Liver (tissue), 9 donors: ENCODE measurements around the gene PYY. TPM values are rescaled to one million over a fixed set of nuclear protein-coding genes. Genes with fewer than 3 reads are reported as not detected.

Source experiments
- DNase-seq: peaks from one replicate; pipeline ENCODE4 v3.0.0-alpha.2; 2017; ENCODE audit warnings: low spot score
- H3K27ac ChIP-seq, 2 donors: one replicate each; pipeline ENCODE4 v1.7.0; 2013; ENCODE audit warnings: inconsistent platforms in 2 of 2, low read length in 2 of 2, control low read depth in 1 of 2, low read depth in 1 of 2, mild to moderate bottlenecking in 1 of 2
- H3K27me3 ChIP-seq, 4 donors: one replicate each; pipeline versions ENCODE4 v1.6.1 to v1.7.0; 2013; ENCODE audit warnings: low read length in 3 of 4, inconsistent platforms in 1 of 4, mild to moderate bottlenecking in 1 of 4, moderate library complexity in 1 of 4; ENCODE audit not compliant: control insufficient read depth in 4 of 4, insufficient read depth in 4 of 4
- H3K36me3 ChIP-seq, 4 donors: one replicate each; pipeline versions ENCODE4 v1.6.1 to v1.7.0; 2013; ENCODE audit warnings: low read length in 3 of 4, mild to moderate bottlenecking in 3 of 4, low read depth in 1 of 4, moderate library complexity in 1 of 4; ENCODE audit not compliant: control insufficient read depth in 4 of 4, insufficient read depth in 3 of 4
- H3K4me1 ChIP-seq, 4 donors: one replicate each; pipeline versions ENCODE4 v1.6.1 to v1.7.0; 2013; ENCODE audit warnings: low read length in 3 of 4, mild to moderate bottlenecking in 3 of 4, moderate library complexity in 1 of 4; ENCODE audit not compliant: control insufficient read depth in 4 of 4, insufficient read depth in 4 of 4
- H3K4me3 ChIP-seq, 3 donors: one replicate each; pipeline versions ENCODE4 v1.6.1 to v1.7.0; 2013; ENCODE audit warnings: low read length in 3 of 3, control low read depth in 1 of 3, low read depth in 1 of 3, mild to moderate bottlenecking in 1 of 3
- H3K9ac ChIP-seq, 2 donors: one replicate each; pipeline ENCODE4 v1.7.0; 2013; ENCODE audit warnings: low read length in 2 of 2, mild to moderate bottlenecking in 2 of 2, moderate library complexity in 2 of 2, control low read depth in 1 of 2, low read depth in 1 of 2
- H3K9me3 ChIP-seq, 4 donors: one replicate each; pipeline versions ENCODE4 v1.6.1 to v1.7.0; 2013; ENCODE audit warnings: low read length in 3 of 4; ENCODE audit not compliant: control insufficient read depth in 4 of 4
- EGR1 ChIP-seq, 2 donors: IDR thresholded peaks; 2 replicates each; pipeline ENCODE4 v1.6.1; 2016 to 2018; ENCODE audit warnings: antibody characterized with exemption in 2 of 2, low read depth in 2 of 2
- FOXA1 ChIP-seq: IDR thresholded peaks from 2 replicates; pipeline ENCODE4 v1.6.1; 2016; ENCODE audit warnings: antibody characterized with exemption
- FOXA2 ChIP-seq: IDR thresholded peaks from 2 replicates; pipeline ENCODE4 v1.6.1; 2016; ENCODE audit warnings: antibody characterized with exemption
- GABPA ChIP-seq, 2 donors: IDR thresholded peaks in 1 of 2; conservative IDR thresholded peaks in 1 of 2; 2 replicates each; pipeline ENCODE4 v1.6.1; 2016; ENCODE audit warnings: antibody characterized with exemption in 2 of 2, mild to moderate bottlenecking in 1 of 2, moderate library complexity in 1 of 2
- HNF4A ChIP-seq, 2 donors: conservative IDR thresholded peaks; 2 replicates each; pipeline ENCODE4 v1.6.1; 2016; ENCODE audit warnings: antibody characterized with exemption in 2 of 2, mild to moderate bottlenecking in 2 of 2
- HNF4G ChIP-seq: IDR thresholded peaks from 2 replicates; pipeline ENCODE4 v1.6.1; 2016; ENCODE audit warnings: antibody characterized with exemption
- JUND ChIP-seq, 2 donors: IDR thresholded peaks; 2 replicates each; pipeline ENCODE4 v1.6.1; 2016; ENCODE audit warnings: antibody characterized with exemption in 2 of 2
- NR2F2 ChIP-seq: IDR thresholded peaks from 2 replicates; pipeline ENCODE4 v1.6.1; 2016; ENCODE audit warnings: antibody characterized with exemption
- RAD21 ChIP-seq, 2 donors: IDR thresholded peaks; 2 replicates each; pipeline ENCODE4 v1.6.1; 2016; ENCODE audit warnings: antibody characterized with exemption in 2 of 2, mild to moderate bottlenecking in 2 of 2
- RXRA ChIP-seq, 2 donors: IDR thresholded peaks; 2 replicates each; pipeline ENCODE4 v1.6.1; 2017 to 2018; ENCODE audit warnings: antibody characterized with exemption in 2 of 2, mild to moderate bottlenecking in 1 of 2
- SP1 ChIP-seq: IDR thresholded peaks from 2 replicates; pipeline ENCODE4 v1.6.1; 2018; ENCODE audit warnings: antibody characterized with exemption, mild to moderate bottlenecking
- TAF1 ChIP-seq: conservative IDR thresholded peaks from 2 replicates; pipeline ENCODE4 v1.6.1; 2016; ENCODE audit warnings: antibody characterized with exemption, mild to moderate bottlenecking
- YY1 ChIP-seq: IDR thresholded peaks from 2 replicates; pipeline ENCODE4 v1.6.1; 2016; ENCODE audit warnings: antibody characterized with exemption, mild to moderate bottlenecking
- WGBS: extraction: QIAGEN DNeasy Blood & Tissue Kit; methylation state at CpG from one replicate; pipeline ENCODE4 v1.1.7; 2013; 5-methylcytosine and 5-hydroxymethylcytosine counted together
- polyA plus RNA-seq, 2 donors: library from polyadenylated mRNA; stranded (reverse) in 1 of 2; unstranded in 1 of 2; fragments of 200-250 nt in 1 of 2; fragments of >200 nt in 1 of 2; fragmentation: Nextera tagmentation in 1 of 2; extraction: Ambion mirVana in 1 of 2; gene quantifications; one replicate each; pipeline versions ENCODE4 v1.2.1 to v1.2.3, GENCODE V29; 2013 to 2015
- total RNA-seq, 2 donors: library from RNA; depleted of rRNA; stranded (reverse); fragments of >200 nt; gene quantifications; one replicate each; pipeline ENCODE4 v1.2.3, GENCODE V29; 2014
- TF ChIP-seq, protein P1 (sequence below): IDR thresholded peaks from 2 replicates; pipeline ENCODE4 v1.6.1; 2016; ENCODE audit warnings: antibody characterized with exemption, mild to moderate bottlenecking
- TF ChIP-seq, protein P2 (sequence below): IDR thresholded peaks from 2 replicates; pipeline ENCODE4 v1.6.1; 2016; ENCODE audit warnings: antibody characterized with exemption
- TF ChIP-seq, protein P3 (sequence below): fragments of 150-350 bp; IDR thresholded peaks from 2 replicates; pipeline ENCODE4 v1.5.1; 2017; ENCODE audit warnings: improper control_type of control experiment, low read depth, low read length; ENCODE audit not compliant: missing input control
- TF ChIP-seq, protein P4 (sequence below): IDR thresholded peaks from 2 replicates; pipeline ENCODE4 v1.6.1; 2016; ENCODE audit warnings: antibody characterized with exemption
- donor health status: healthy.
- donor health status: healthy.
- donor health status: healthy.
- donor health status: healthy.
- donor health status: healthy.

Gene PYY
- total and polyA plus RNA-seq, 4 donors: 0.05 TPM; not detected in 3

GRCh38 chr17:43970366-43970765 is 16.6 kb upstream of the PYY start:
- H3K4me1 ChIP-seq: peaks cover 0 to 8% (median 4%) of the 10 kb centered on the region in 4 donors

GRCh38 chr17:43967251-43967875 is 13.6 kb upstream of the PYY start:
- Histone ChIP-seq H3K4me1 (peaks cover 0 to 14% (median 4%) of the 10 kb centered on the region in 4 donors), H3K4me3 (no peak overlapping the region)
- 67% methylated on average over 9 of the region's 9 CpGs for WGBS

More at GRCh38 chr17:43970366-43970765, 16.6 kb upstream of the PYY start:
- DNase-seq: no peak
- no peaks in the 10 kb centered on the region for H3K9me3 ChIP-seq
- H3K27me3 ChIP-seq: no peaks in the 10 kb centered on the region
- 39% methylated on average over 4 of the region's 4 CpGs for WGBS
- TF ChIP-seq HNF4A (conservative IDR thresholded peaks at IDR 0.05): peak; percentile 23 to 47
- TF ChIP-seq, protein P1, sequence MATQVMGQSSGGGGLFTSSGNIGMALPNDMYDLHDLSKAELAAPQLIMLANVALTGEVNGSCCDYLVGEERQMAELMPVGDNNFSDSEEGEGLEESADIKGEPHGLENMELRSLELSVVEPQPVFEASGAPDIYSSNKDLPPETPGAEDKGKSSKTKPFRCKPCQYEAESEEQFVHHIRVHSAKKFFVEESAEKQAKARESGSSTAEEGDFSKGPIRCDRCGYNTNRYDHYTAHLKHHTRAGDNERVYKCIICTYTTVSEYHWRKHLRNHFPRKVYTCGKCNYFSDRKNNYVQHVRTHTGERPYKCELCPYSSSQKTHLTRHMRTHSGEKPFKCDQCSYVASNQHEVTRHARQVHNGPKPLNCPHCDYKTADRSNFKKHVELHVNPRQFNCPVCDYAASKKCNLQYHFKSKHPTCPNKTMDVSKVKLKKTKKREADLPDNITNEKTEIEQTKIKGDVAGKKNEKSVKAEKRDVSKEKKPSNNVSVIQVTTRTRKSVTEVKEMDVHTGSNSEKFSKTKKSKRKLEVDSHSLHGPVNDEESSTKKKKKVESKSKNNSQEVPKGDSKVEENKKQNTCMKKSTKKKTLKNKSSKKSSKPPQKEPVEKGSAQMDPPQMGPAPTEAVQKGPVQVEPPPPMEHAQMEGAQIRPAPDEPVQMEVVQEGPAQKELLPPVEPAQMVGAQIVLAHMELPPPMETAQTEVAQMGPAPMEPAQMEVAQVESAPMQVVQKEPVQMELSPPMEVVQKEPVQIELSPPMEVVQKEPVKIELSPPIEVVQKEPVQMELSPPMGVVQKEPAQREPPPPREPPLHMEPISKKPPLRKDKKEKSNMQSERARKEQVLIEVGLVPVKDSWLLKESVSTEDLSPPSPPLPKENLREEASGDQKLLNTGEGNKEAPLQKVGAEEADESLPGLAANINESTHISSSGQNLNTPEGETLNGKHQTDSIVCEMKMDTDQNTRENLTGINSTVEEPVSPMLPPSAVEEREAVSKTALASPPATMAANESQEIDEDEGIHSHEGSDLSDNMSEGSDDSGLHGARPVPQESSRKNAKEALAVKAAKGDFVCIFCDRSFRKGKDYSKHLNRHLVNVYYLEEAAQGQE: no peak
- H3K36me3 ChIP-seq: no peaks in the 10 kb centered on the region
- no peak overlapping the region for H3K9ac ChIP-seq
- H3K4me3 ChIP-seq: no peak overlapping the region
- no peak overlapping the region for H3K27ac ChIP-seq

GRCh38 chr17:43966276-43966675 is 12.5 kb upstream of the PYY start:
- no peak for DNase-seq
- peaks cover 0 to 14% (median 4%) of the 10 kb centered on the region in 4 donors for H3K4me1 ChIP-seq
- no peaks in the 10 kb centered on the region for H3K36me3 ChIP-seq
- no peak overlapping the region for H3K9ac ChIP-seq
- no peaks in the 10 kb centered on the region for H3K9me3 ChIP-seq
- H3K27me3 ChIP-seq: no peaks in the 10 kb centered on the region
- TF ChIP-seq, protein P2, sequence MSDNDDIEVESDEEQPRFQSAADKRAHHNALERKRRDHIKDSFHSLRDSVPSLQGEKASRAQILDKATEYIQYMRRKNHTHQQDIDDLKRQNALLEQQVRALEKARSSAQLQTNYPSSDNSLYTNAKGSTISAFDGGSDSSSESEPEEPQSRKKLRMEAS: no peak
- no peak for TF ChIP-seq HNF4G
- TF ChIP-seq, protein P1: no peak
- TF ChIP-seq NR2F2: no peak
- no peak for TF ChIP-seq FOXA2
- TF ChIP-seq RXRA (IDR thresholded peaks at IDR 0.05): no peak
- no peak for TF ChIP-seq EGR1 (IDR thresholded peaks at IDR 0.05; ENCODE audit: low read depth in 2 of 2)
- no peak for TF ChIP-seq TAF1
- TF ChIP-seq GABPA (IDR thresholded peaks at IDR 0.05 in 1 of 2, conservative IDR thresholded peaks at IDR 0.05 in 1 of 2): no peak
- no peak for TF ChIP-seq FOXA1
- no peak for TF ChIP-seq HNF4A (conservative IDR thresholded peaks at IDR 0.05)
- TF ChIP-seq RAD21 (IDR thresholded peaks at IDR 0.05): no peak
- TF ChIP-seq YY1: no peak
- TF ChIP-seq, protein P3, sequence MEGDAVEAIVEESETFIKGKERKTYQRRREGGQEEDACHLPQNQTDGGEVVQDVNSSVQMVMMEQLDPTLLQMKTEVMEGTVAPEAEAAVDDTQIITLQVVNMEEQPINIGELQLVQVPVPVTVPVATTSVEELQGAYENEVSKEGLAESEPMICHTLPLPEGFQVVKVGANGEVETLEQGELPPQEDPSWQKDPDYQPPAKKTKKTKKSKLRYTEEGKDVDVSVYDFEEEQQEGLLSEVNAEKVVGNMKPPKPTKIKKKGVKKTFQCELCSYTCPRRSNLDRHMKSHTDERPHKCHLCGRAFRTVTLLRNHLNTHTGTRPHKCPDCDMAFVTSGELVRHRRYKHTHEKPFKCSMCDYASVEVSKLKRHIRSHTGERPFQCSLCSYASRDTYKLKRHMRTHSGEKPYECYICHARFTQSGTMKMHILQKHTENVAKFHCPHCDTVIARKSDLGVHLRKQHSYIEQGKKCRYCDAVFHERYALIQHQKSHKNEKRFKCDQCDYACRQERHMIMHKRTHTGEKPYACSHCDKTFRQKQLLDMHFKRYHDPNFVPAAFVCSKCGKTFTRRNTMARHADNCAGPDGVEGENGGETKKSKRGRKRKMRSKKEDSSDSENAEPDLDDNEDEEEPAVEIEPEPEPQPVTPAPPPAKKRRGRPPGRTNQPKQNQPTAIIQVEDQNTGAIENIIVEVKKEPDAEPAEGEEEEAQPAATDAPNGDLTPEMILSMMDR: no peak
- TF ChIP-seq JUND (IDR thresholded peaks at IDR 0.05): no peak
- TF ChIP-seq, protein P4, sequence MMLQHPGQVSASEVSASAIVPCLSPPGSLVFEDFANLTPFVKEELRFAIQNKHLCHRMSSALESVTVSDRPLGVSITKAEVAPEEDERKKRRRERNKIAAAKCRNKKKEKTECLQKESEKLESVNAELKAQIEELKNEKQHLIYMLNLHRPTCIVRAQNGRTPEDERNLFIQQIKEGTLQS: no peak
- no peak overlapping the region for H3K27ac ChIP-seq
- WGBS: 79% methylated on average over 3 of the region's 3 CpGs
- no peak overlapping the region for H3K4me3 ChIP-seq

More at GRCh38 chr17:43967251-43967875, 13.6 kb upstream of the PYY start:
- no peak overlapping the region for H3K27ac ChIP-seq
- H3K36me3 ChIP-seq: no peaks in the 10 kb centered on the region
- TF ChIP-seq, protein P4: no peak
- TF ChIP-seq NR2F2: no peak
- no peak for TF ChIP-seq SP1
- no peaks in the 10 kb centered on the region for H3K9me3 ChIP-seq
- H3K9ac ChIP-seq: no peak overlapping the region
- H3K27me3 ChIP-seq: no peaks in the 10 kb centered on the region
- DNase-seq: no peak
